ENCODE measurements around the gene NOS1AP.
A peak's percentile ranks its signal among the peaks of the same experiment; 100 is the strongest.

NOS1AP gene

GRCh38 chr1:162368451-162368850 is 299.0 kb downstream of the NOS1AP start:
- H3K36me3 ChIP-seq (ENCODE audit: control insufficient read depth in 2 of 2, insufficient read depth in 2 of 2, low read length in 2 of 2): no peaks in the 10 kb centered on the region
- peaks cover 50 to 56% of the 10 kb centered on the region in 2 donors for H3K4me1 ChIP-seq (ENCODE audit: control insufficient read depth in 2 of 2, insufficient read depth in 2 of 2, low read length in 2 of 2)
- H3K9me3 ChIP-seq (ENCODE audit: control insufficient read depth in 2 of 2, low read length in 2 of 2): no peaks in the 10 kb centered on the region
- peak overlapping the region; percentile 67 to 85 for H3K27ac ChIP-seq (ENCODE audit: low read depth in 2 of 2, low read length in 2 of 2)
- H3K4me3 ChIP-seq (ENCODE audit: low read length in 2 of 2): peak overlapping the region in 1 of 2 donors; percentile 16
- peak overlapping the region in 1 of 2 donors; percentile 17 for H3K9ac ChIP-seq (ENCODE audit: low read depth in 1 of 2, low read length in 2 of 2)
- no peaks in the 10 kb centered on the region for H3K27me3 ChIP-seq (ENCODE audit: control insufficient read depth in 2 of 2, insufficient read depth in 2 of 2, low read length in 2 of 2)

GRCh38 chr1:162369571-162369970 is 300.1 kb downstream of the NOS1AP start:
- Histone ChIP-seq H3K27me3 (ENCODE audit: control insufficient read depth in 2 of 2, insufficient read depth in 2 of 2, low read length in 2 of 2) (no peaks in the 10 kb centered on the region), H3K27ac (ENCODE audit: low read depth in 2 of 2, low read length in 2 of 2) (peak overlapping the region; percentile 61 to 85), H3K36me3 (ENCODE audit: control insufficient read depth in 2 of 2, insufficient read depth in 2 of 2, low read length in 2 of 2) (no peaks in the 10 kb centered on the region), H3K9me3 (ENCODE audit: control insufficient read depth in 2 of 2, low read length in 2 of 2) (no peaks in the 10 kb centered on the region), H3K4me3 (ENCODE audit: low read length in 2 of 2) (peak overlapping the region in 1 of 2 donors; percentile 6), H3K4me1 (ENCODE audit: control insufficient read depth in 2 of 2, insufficient read depth in 2 of 2, low read length in 2 of 2) (peaks cover 50 to 57% of the 10 kb centered on the region in 2 donors), H3K9ac (ENCODE audit: low read depth in 1 of 2, low read length in 2 of 2) (no peak overlapping the region)

- no peaks in the 10 kb centered on the region for H3K9me3 ChIP-seq (ENCODE audit: control insufficient read depth in 2 of 2, low read length in 2 of 2)
- peak overlapping the region in 1 of 2 donors; percentile 6 for H3K4me3 ChIP-seq (ENCODE audit: low read length in 2 of 2)
- H3K27me3 ChIP-seq (ENCODE audit: control insufficient read depth in 2 of 2, insufficient read depth in 2 of 2, low read length in 2 of 2): no peaks in the 10 kb centered on the region
- H3K4me1 ChIP-seq (ENCODE audit: control insufficient read depth in 2 of 2, insufficient read depth in 2 of 2, low read length in 2 of 2): peaks cover 50 to 57% of the 10 kb centered on the region in 2 donors
- no peak overlapping the region for H3K9ac ChIP-seq (ENCODE audit: low read depth in 1 of 2, low read length in 2 of 2)
- peak overlapping the region; percentile 61 to 85 for H3K27ac ChIP-seq (ENCODE audit: low read depth in 2 of 2, low read length in 2 of 2)
- H3K36me3 ChIP-seq (ENCODE audit: control insufficient read depth in 2 of 2, insufficient read depth in 2 of 2, low read length in 2 of 2): no peaks in the 10 kb centered on the region
Observed at GRCh38 chr1:162370161-162370560, 300.7 kb downstream of the NOS1AP start.

- no peaks in the 10 kb centered on the region for H3K9me3 ChIP-seq (ENCODE audit: control insufficient read depth in 2 of 2, low read length in 2 of 2)
- peak overlapping the region; percentile 61 to 85 for H3K27ac ChIP-seq (ENCODE audit: low read depth in 2 of 2, low read length in 2 of 2)
- H3K9ac ChIP-seq (ENCODE audit: low read depth in 1 of 2, low read length in 2 of 2): no peak overlapping the region
- H3K4me1 ChIP-seq (ENCODE audit: control insufficient read depth in 2 of 2, insufficient read depth in 2 of 2, low read length in 2 of 2): peaks cover 50 to 57% of the 10 kb centered on the region in 2 donors
- H3K36me3 ChIP-seq (ENCODE audit: control insufficient read depth in 2 of 2, insufficient read depth in 2 of 2, low read length in 2 of 2): no peaks in the 10 kb centered on the region
- H3K4me3 ChIP-seq (ENCODE audit: low read length in 2 of 2): no peak overlapping the region
- H3K27me3 ChIP-seq (ENCODE audit: control insufficient read depth in 2 of 2, insufficient read depth in 2 of 2, low read length in 2 of 2): no peaks in the 10 kb centered on the region
Observed at GRCh38 chr1:162370721-162371120, 301.2 kb downstream of the NOS1AP start.

GRCh38 chr1:162371611-162372010 is 302.1 kb downstream of the NOS1AP start:
- H3K36me3 ChIP-seq (ENCODE audit: control insufficient read depth in 2 of 2, insufficient read depth in 2 of 2, low read length in 2 of 2): no peaks in the 10 kb centered on the region
- peak overlapping the region; percentile 59 to 64 for H3K27ac ChIP-seq (ENCODE audit: low read depth in 2 of 2, low read length in 2 of 2)
- H3K4me1 ChIP-seq (ENCODE audit: control insufficient read depth in 2 of 2, insufficient read depth in 2 of 2, low read length in 2 of 2): peaks cover 50 to 57% of the 10 kb centered on the region in 2 donors

GRCh38 chr1:162372159-162373071 is 302.9 kb downstream of the NOS1AP start:
- no peak overlapping the region for H3K9ac ChIP-seq (ENCODE audit: low read depth in 1 of 2, low read length in 2 of 2)
- H3K4me3 ChIP-seq (ENCODE audit: low read length in 2 of 2): no peak overlapping the region
- no peaks in the 10 kb centered on the region for H3K36me3 ChIP-seq (ENCODE audit: control insufficient read depth in 2 of 2, insufficient read depth in 2 of 2, low read length in 2 of 2)
- peaks cover 50 to 54% of the 10 kb centered on the region in 2 donors for H3K4me1 ChIP-seq (ENCODE audit: control insufficient read depth in 2 of 2, insufficient read depth in 2 of 2, low read length in 2 of 2)
- H3K27me3 ChIP-seq (ENCODE audit: control insufficient read depth in 2 of 2, insufficient read depth in 2 of 2, low read length in 2 of 2): no peaks in the 10 kb centered on the region
- no peaks in the 10 kb centered on the region for H3K9me3 ChIP-seq (ENCODE audit: control insufficient read depth in 2 of 2, low read length in 2 of 2)
- peak overlapping the region; percentile 59 to 64 for H3K27ac ChIP-seq (ENCODE audit: low read depth in 2 of 2, low read length in 2 of 2)

More at GRCh38 chr1:162371611-162372010, 302.1 kb downstream of the NOS1AP start:
- H3K9me3 ChIP-seq (ENCODE audit: control insufficient read depth in 2 of 2, low read length in 2 of 2): no peaks in the 10 kb centered on the region
- H3K9ac ChIP-seq (ENCODE audit: low read depth in 1 of 2, low read length in 2 of 2): no peak overlapping the region
- no peak overlapping the region for H3K4me3 ChIP-seq (ENCODE audit: low read length in 2 of 2)
- no peaks in the 10 kb centered on the region for H3K27me3 ChIP-seq (ENCODE audit: control insufficient read depth in 2 of 2, insufficient read depth in 2 of 2, low read length in 2 of 2)

GRCh38 chr1:162373072-162373427 is 303.6 kb downstream of the NOS1AP start:
- H3K9ac ChIP-seq (ENCODE audit: low read depth in 1 of 2, low read length in 2 of 2): no peak overlapping the region
- peaks cover 46 to 49% of the 10 kb centered on the region in 2 donors for H3K4me1 ChIP-seq (ENCODE audit: control insufficient read depth in 2 of 2, insufficient read depth in 2 of 2, low read length in 2 of 2)
- no peak overlapping the region for H3K4me3 ChIP-seq (ENCODE audit: low read length in 2 of 2)
- H3K36me3 ChIP-seq (ENCODE audit: control insufficient read depth in 2 of 2, insufficient read depth in 2 of 2, low read length in 2 of 2): no peaks in the 10 kb centered on the region
- peak overlapping the region; percentile 59 to 64 for H3K27ac ChIP-seq (ENCODE audit: low read depth in 2 of 2, low read length in 2 of 2)
- H3K27me3 ChIP-seq (ENCODE audit: control insufficient read depth in 2 of 2, insufficient read depth in 2 of 2, low read length in 2 of 2): no peaks in the 10 kb centered on the region
- H3K9me3 ChIP-seq (ENCODE audit: control insufficient read depth in 2 of 2, low read length in 2 of 2): no peaks in the 10 kb centered on the region

GRCh38 chr1:162373541-162374260 is 304.2 kb downstream of the NOS1AP start:
- Histone ChIP-seq H3K27me3 (ENCODE audit: control insufficient read depth in 2 of 2, insufficient read depth in 2 of 2, low read length in 2 of 2) (no peaks in the 10 kb centered on the region), H3K36me3 (ENCODE audit: control insufficient read depth in 2 of 2, insufficient read depth in 2 of 2, low read length in 2 of 2) (no peaks in the 10 kb centered on the region), H3K4me3 (ENCODE audit: low read length in 2 of 2) (no peak overlapping the region), H3K9me3 (ENCODE audit: control insufficient read depth in 2 of 2, low read length in 2 of 2) (no peaks in the 10 kb centered on the region), H3K4me1 (ENCODE audit: control insufficient read depth in 2 of 2, insufficient read depth in 2 of 2, low read length in 2 of 2) (peaks cover 41 to 43% of the 10 kb centered on the region in 2 donors), H3K9ac (ENCODE audit: low read depth in 1 of 2, low read length in 2 of 2) (no peak overlapping the region), H3K27ac (ENCODE audit: low read depth in 2 of 2, low read length in 2 of 2) (no peak overlapping the region)

GRCh38 chr1:162374406-162374805 is 304.9 kb downstream of the NOS1AP start:
- H3K9ac ChIP-seq (ENCODE audit: low read depth in 1 of 2, low read length in 2 of 2): no peak overlapping the region
- H3K4me3 ChIP-seq (ENCODE audit: low read length in 2 of 2): no peak overlapping the region
- H3K36me3 ChIP-seq (ENCODE audit: control insufficient read depth in 2 of 2, insufficient read depth in 2 of 2, low read length in 2 of 2): no peaks in the 10 kb centered on the region
- peaks cover 34 to 36% of the 10 kb centered on the region in 2 donors for H3K4me1 ChIP-seq (ENCODE audit: control insufficient read depth in 2 of 2, insufficient read depth in 2 of 2, low read length in 2 of 2)
- no peaks in the 10 kb centered on the region for H3K27me3 ChIP-seq (ENCODE audit: control insufficient read depth in 2 of 2, insufficient read depth in 2 of 2, low read length in 2 of 2)
- no peaks in the 10 kb centered on the region for H3K9me3 ChIP-seq (ENCODE audit: control insufficient read depth in 2 of 2, low read length in 2 of 2)
- no peak overlapping the region for H3K27ac ChIP-seq (ENCODE audit: low read depth in 2 of 2, low read length in 2 of 2)

GRCh38 chr1:162375463-162375862 is 306.0 kb downstream of the NOS1AP start:
- Histone ChIP-seq H3K4me1 (ENCODE audit: control insufficient read depth in 2 of 2, insufficient read depth in 2 of 2, low read length in 2 of 2) (peaks cover 23 to 27% of the 10 kb centered on the region in 2 donors), H3K27me3 (ENCODE audit: control insufficient read depth in 2 of 2, insufficient read depth in 2 of 2, low read length in 2 of 2) (no peaks in the 10 kb centered on the region), H3K27ac (ENCODE audit: low read depth in 2 of 2, low read length in 2 of 2) (no peak overlapping the region), H3K9ac (ENCODE audit: low read depth in 1 of 2, low read length in 2 of 2) (no peak overlapping the region), H3K36me3 (ENCODE audit: control insufficient read depth in 2 of 2, insufficient read depth in 2 of 2, low read length in 2 of 2) (no peaks in the 10 kb centered on the region), H3K9me3 (ENCODE audit: control insufficient read depth in 2 of 2, low read length in 2 of 2) (no peaks in the 10 kb centered on the region), H3K4me3 (ENCODE audit: low read length in 2 of 2) (no peak overlapping the region)
